Activated T-cell treated with anti-CD3 and anti-CD28 coated beads, Interleukin-2, amount 50 U/mL, for 72 hours (primary cell): Measurements from ENCODE around the gene SERPINB2. TPM values are rescaled to one million over a fixed set of nuclear protein-coding genes. Genes with fewer than 3 reads are reported as not detected.

Source experiments
- total RNA-seq, 2 donors: library from RNA; stranded (reverse); gene quantifications; one replicate each; pipeline ENCODE4 v1.2.3, GENCODE V29; 2022

The SERPINB2 gene
- total RNA-seq, 2 donors from 2014 or later, result not detected

Other genes with a start within 250 kb of the SERPINB2 start
- not detected for gene SERPINB4, start 243.4 kb upstream of the SERPINB2 start, total RNA-seq
- not detected for gene SERPINB3, start 225.8 kb upstream of the SERPINB2 start, total RNA-seq
- gene SERPINB11, start 184.7 kb upstream of the SERPINB2 start, total RNA-seq, result not detected
- not detected for gene SERPINB7, start 112.3 kb upstream of the SERPINB2 start, total RNA-seq
- gene SERPINB10, start 20.3 kb downstream of the SERPINB2 start, total RNA-seq, result 1 to 10 TPM; 1.5 to 2.8 TPM
- 10 to 100 TPM; 65.8 to 68.8 TPM for gene HMSD, start 61.6 kb downstream of the SERPINB2 start, total RNA-seq
- gene SERPINB8, start 82.4 kb downstream of the SERPINB2 start, total RNA-seq, result 10 to 100 TPM; 18.6 to 28.8 TPM